Fibroblast of lung (primary cell): ENCODE data around the gene ARHGAP10. TPM values are rescaled to one million over a fixed set of nuclear protein-coding genes. Genes with fewer than 3 reads are reported as not detected.

Source experiments
- DNase-seq, 2 donors: peaks; one replicate each; pipeline versions ENCODE4 v3.0.0 to v3.0.0-alpha.2; 2010; ENCODE audit warnings: low read depth in 2 of 2
- H2AFZ ChIP-seq: 2 replicates; pipeline ENCODE4 v1.5.1; 2012; ENCODE audit warnings: low read length, control low read depth, inconsistent platforms
- H3K27ac ChIP-seq: 2 replicates; pipeline ENCODE4 v1.5.1; 2011; ENCODE audit warnings: low read length, control low read depth; ENCODE audit not compliant: insufficient read depth
- H3K27me3 ChIP-seq: 2 replicates; pipeline ENCODE4 v1.5.1; 2011; ENCODE audit warnings: mild to moderate bottlenecking, low read length; ENCODE audit not compliant: control insufficient read depth, insufficient read depth
- H3K36me3 ChIP-seq: 2 replicates; pipeline ENCODE4 v1.5.1; 2011; ENCODE audit warnings: low read length; ENCODE audit not compliant: control insufficient read depth, insufficient read depth
- H3K4me1 ChIP-seq: 2 replicates; pipeline ENCODE4 v1.5.1; 2011; ENCODE audit warnings: low read length; ENCODE audit not compliant: control insufficient read depth, insufficient read depth; ENCODE audit errors: extremely low read depth
- H3K4me2 ChIP-seq: 2 replicates; pipeline ENCODE4 v1.5.1; 2011; ENCODE audit warnings: low read length, control low read depth; ENCODE audit not compliant: insufficient read depth; ENCODE audit errors: extremely low read depth
- H3K4me3 ChIP-seq, 4 experiments: fragments of 200-600 bp in 1 of 4; sonication (generic) in 1 of 4; replicated peaks in 1 of 4; 2 replicates each; pipeline ENCODE4 v1.5.1; 2011 to 2016; ENCODE audit warnings: low read length in 4 of 4, low read depth in 3 of 4, mild to moderate bottlenecking in 3 of 4, control low read depth in 2 of 4, inconsistent platforms in 1 of 4, mixed read lengths in 1 of 4; ENCODE audit not compliant: insufficient read depth in 1 of 4; ENCODE audit errors: control extremely low read depth in 1 of 4
- H3K79me2 ChIP-seq: 2 replicates; pipeline ENCODE4 v1.5.1; 2012; ENCODE audit warnings: mild to moderate bottlenecking, low read length, inconsistent platforms; ENCODE audit not compliant: control insufficient read depth, insufficient read depth
- H3K9ac ChIP-seq: 2 replicates; pipeline ENCODE4 v1.5.1; 2011; ENCODE audit warnings: mild to moderate bottlenecking, low read length, control low read depth; ENCODE audit not compliant: insufficient read depth
- H3K9me3 ChIP-seq: 2 replicates; pipeline ENCODE4 v1.5.1; 2012; ENCODE audit warnings: low read depth, low read length; ENCODE audit not compliant: control insufficient read depth, insufficient read depth
- H4K20me1 ChIP-seq: 2 replicates; pipeline ENCODE4 v1.5.1; 2011; ENCODE audit warnings: low read length; ENCODE audit not compliant: control insufficient read depth, insufficient read depth; ENCODE audit errors: extremely low read depth
- CTCF ChIP-seq, 2 donors: IDR thresholded peaks in 1 of 2; conservative IDR thresholded peaks in 1 of 2; 1 replicate in 1 of 2; 2 replicates in 1 of 2; pipeline ENCODE4 v1.5.1; 2011 to 2012; ENCODE audit warnings: low read length in 2 of 2, control low read depth in 1 of 2, inconsistent platforms in 1 of 2, low read depth in 1 of 2, mild to moderate bottlenecking in 1 of 2
- EZH2 ChIP-seq: IDR thresholded peaks from 2 replicates; pipeline ENCODE4 v1.5.1; 2012; ENCODE audit warnings: low read length, control low read depth, mild to moderate bottlenecking; ENCODE audit errors: missing control alignments
- polyA plus RNA-seq, 2 donors: library from polyadenylated mRNA; depleted of rRNA in 1 of 2; stranded (reverse) in 1 of 2; unstranded in 1 of 2; fragments of >200 nt; gene quantifications; 2 replicates each; pipeline ENCODE4 v1.2.1, GENCODE V29; 2011 to 2012; ENCODE audit warnings: missing spikeins in 1 of 2
- total RNA-seq: library from RNA; depleted of rRNA; stranded (reverse); fragments of >200 nt; gene quantifications from 2 replicates; pipeline ENCODE4 v1.2.1, GENCODE V29; 2014

ARHGAP10 gene
- total and polyA plus RNA-seq, 2 donors (not counting 1 experiment from before 2014, with no cell fraction given), result 21.6 to 35.8 TPM

DNA sequence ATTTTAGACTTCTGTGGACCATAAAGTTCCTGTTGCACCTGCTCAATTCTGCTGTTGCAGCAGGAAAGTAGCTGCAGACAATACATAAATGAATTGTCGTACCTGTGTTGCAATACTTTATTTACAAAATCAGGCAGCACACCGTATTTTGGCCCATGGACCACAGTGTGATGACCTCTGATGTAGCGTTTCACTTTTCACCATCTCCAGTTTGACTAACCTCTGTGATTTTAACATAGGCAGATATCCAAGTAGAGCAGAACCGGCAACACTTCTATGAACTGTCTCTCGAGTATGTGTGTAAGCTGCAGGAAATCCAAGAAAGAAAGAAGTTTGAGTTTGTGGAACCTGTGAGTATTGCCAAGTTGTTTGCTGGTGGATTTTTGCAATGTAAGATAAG lies 132.7 kb downstream of the ARHGAP10 start:
- peak in 1 of 2 donors; percentile 18 for DNase-seq
- Histone ChIP-seq H3K4me2 (no peak overlapping the region), H4K20me1 (no peaks in the 10 kb centered on the region), H3K27me3 (no peaks in the 10 kb centered on the region), H3K36me3 (peaks cover 5% of the 10 kb centered on the region), H3K27ac (no peak overlapping the region), H3K9ac (no peak overlapping the region), H2AFZ (no peak overlapping the region), H3K4me1 (peaks cover 14% of the 10 kb centered on the region), H3K79me2 (peaks cover 1% of the 10 kb centered on the region), H3K4me3 (no peak overlapping the region), H3K9me3 (no peaks in the 10 kb centered on the region)
- TF ChIP-seq CTCF (conservative IDR thresholded peaks at IDR 0.05 in 1 of 2, IDR thresholded peaks at IDR 0.05 in 1 of 2; ENCODE audit: low read depth in 1 of 2, low read length in 2 of 2) (no peak), EZH2 (no peak)

DNA sequence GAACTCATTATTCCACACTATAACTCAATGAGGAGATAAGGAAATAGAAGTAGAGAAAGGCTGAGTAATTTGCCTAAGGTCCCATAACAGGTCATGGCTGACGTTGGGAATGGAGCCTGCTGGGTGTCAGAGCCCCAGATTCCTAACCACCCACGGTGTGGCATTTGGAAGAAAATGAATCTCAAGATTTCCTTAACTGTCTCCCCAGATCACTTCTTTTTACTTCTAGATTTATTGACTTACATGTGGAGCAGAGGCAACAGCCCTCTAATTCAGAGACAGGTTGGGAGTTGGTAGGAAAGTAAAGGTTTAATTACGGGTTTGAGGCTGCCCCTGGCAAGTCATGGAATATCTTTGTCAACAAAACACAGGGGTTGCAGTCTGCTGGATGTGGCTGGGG lies 134.0 kb downstream of the ARHGAP10 start:
- Histone ChIP-seq H2AFZ (no peak overlapping the region), H3K4me1 (peaks cover 14% of the 10 kb centered on the region), H3K4me2 (no peak overlapping the region), H3K9ac (no peak overlapping the region), H3K9me3 (no peaks in the 10 kb centered on the region), H3K4me3 (no peak overlapping the region), H3K27ac (peak overlapping the region; percentile 10), H3K79me2 (peaks cover 1% of the 10 kb centered on the region), H3K27me3 (no peaks in the 10 kb centered on the region), H3K36me3 (peaks cover 4% of the 10 kb centered on the region), H4K20me1 (no peaks in the 10 kb centered on the region)
- DNase-seq, result peak; percentile 34 to 63
- no peak for TF ChIP-seq CTCF (conservative IDR thresholded peaks at IDR 0.05 in 1 of 2, IDR thresholded peaks at IDR 0.05 in 1 of 2; ENCODE audit: low read depth in 1 of 2, low read length in 2 of 2)
- TF ChIP-seq EZH2, result no peak

DNA sequence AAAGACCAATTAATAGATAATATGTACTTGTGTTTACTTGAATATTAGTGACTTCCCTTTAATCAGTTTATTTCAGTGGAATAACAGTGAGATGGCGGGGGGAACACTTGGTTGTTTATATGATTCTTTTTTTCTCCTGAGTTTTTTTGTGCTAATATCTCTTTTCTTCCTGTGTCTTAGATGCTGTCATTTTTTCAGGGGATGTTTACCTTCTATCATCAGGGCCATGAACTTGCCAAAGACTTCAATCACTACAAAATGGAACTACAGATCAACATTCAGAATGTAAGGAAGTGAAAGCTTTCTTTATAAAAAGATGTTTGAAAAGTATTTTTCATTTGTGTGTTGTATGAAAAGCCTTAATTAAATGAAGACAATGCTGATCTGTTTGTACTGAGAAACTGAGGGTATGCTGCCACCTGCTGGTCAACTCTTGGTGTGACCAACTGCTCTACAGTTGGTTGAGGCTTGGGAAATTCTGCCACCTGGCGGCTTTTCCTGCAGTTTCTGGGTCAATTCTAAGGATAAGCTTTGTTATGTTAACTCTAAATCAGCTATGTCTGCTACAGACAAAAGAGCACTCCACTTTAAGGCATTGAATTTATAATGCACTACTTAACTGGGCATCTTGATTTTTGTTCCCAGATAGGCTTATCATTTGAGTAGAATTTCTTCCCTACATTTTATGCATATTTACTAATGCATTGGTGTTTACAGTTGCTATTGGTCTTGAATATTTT lies 134.8 kb downstream of the ARHGAP10 start:
- peak; percentile 75 to 94 for DNase-seq
- H2AFZ ChIP-seq, result no peak overlapping the region
- peaks cover 14% of the 10 kb centered on the region for H3K4me1 ChIP-seq
- H3K9me3 ChIP-seq, result no peaks in the 10 kb centered on the region
- H3K4me2 ChIP-seq, result no peak overlapping the region
- H3K79me2 ChIP-seq, result peaks cover 1% of the 10 kb centered on the region
- no peaks in the 10 kb centered on the region for H3K27me3 ChIP-seq
- H3K4me3 ChIP-seq, result no peak overlapping the region
- H4K20me1 ChIP-seq, result no peaks in the 10 kb centered on the region
- TF ChIP-seq CTCF (conservative IDR thresholded peaks at IDR 0.05 in 1 of 2, IDR thresholded peaks at IDR 0.05 in 1 of 2; ENCODE audit: low read depth in 1 of 2, low read length in 2 of 2) (peak; percentile 98 to 99), EZH2 (no peak)
- peaks cover 3% of the 10 kb centered on the region for H3K36me3 ChIP-seq
- H3K27ac ChIP-seq, result no peak overlapping the region
- H3K9ac ChIP-seq, result no peak overlapping the region
